ENCODE data around the gene SYNGR2.

Gene SYNGR2

DNA sequence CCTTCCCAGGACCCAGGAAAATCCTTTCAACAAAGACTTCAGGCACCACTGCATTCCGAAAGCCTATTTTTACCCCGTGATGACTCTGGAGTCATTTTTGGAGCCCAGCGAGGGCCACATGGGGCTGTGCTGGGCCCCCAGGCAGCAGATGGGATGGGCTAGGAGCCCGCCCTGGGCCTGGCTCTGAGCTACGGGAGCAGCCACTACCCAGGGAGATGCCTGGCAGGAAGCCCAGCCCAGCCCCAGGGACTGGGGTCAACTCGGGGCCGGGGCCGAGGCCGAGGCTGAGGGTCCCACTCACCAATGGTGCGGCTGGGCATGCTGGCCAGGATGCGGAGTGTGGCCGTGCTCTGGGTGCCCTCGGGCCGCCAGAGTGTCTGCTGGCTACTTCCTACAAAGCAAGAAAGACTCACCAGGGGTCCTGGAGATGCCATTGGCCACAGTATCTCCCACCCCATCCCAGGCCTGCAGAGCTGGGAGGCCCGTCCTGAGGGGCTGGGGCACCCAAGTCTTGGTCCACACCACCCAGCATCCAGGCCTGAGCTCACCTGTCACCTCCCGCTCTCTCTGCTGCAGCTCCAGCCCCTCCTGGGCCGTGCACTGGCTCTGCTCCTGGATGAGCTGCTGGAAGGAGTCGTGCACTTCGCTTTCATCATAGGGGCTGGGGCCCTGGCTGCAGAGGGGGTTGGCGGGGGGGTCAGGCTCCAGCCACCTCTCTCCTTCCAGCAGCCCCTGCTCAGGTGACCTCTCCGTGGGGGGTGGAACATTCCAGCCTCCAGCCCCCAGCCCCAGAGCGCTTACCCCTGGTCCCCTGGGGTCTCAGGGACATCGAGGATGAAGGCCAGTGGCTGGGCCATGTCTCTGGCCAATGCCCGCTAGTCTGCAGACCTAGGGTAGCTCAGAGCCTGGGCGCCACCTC, 42.1 kb upstream of the SYNGR2 start:
- TF ChIP-seq GATA1 (IDR thresholded peaks at IDR 0.05; ENCODE audit: low read depth, low read length) (no peak), POLR2A (IDR thresholded peaks at IDR 0.05; ENCODE audit: low read length) (no peak)
- no peak for DNase-seq

DNA sequence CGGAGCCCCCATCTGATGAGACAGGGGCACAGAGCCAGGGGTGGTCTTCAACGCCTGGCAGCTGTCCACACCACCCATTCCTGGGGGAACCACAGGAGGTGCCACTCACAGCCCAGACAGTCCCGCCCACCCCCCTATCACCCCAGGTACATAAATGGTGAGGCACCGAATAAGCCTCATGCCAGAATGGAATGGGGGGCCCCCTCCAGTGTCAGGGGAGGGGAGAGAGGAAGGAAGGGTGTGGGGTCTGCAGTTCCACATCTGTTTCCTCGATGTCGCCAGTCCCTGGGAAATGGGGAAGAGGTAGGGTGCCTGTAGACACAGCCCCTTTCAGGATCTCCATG, 41.5 kb upstream of the SYNGR2 start:
- DNase-seq: no peak
- TF ChIP-seq POLR2A (IDR thresholded peaks at IDR 0.05; ENCODE audit: low read length): no peak
- no peak for TF ChIP-seq GATA1 (IDR thresholded peaks at IDR 0.05; ENCODE audit: low read depth, low read length)

DNA sequence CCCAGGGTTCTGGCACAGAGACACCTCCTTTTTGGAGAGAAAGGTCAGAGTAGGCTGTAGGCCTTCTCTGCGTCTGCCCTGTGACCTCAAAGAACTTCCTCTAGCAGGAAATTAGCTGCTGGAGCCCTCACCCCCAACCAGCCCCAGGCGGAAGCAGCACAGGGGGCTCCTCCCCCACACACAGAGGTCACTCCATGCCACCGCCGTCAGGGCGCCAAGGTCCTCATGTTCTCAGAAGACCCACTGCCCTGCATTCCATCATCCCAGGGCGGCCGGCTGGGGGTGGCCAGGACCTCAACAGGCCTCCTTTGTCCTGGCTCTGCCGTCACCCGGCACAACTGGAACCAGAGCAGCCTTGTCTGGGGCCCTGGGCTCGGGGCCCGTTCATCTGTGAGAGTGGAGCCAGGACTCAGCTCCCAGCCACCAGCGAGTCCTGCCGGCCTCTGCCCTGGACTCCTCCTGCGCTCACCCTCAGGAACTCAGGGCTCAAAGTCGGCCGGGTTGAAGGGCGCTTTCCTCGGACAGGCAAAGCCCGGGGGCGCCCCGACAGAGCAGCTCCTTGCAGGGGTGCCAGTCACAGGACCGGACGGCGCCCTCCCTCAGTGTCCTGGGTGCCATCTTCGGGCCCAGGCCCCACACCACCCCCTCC, 41.0 kb upstream of the SYNGR2 start:
- no peak for TF ChIP-seq GATA1 (IDR thresholded peaks at IDR 0.05; ENCODE audit: low read depth, low read length)
- peak; percentile 40 for TF ChIP-seq POLR2A (IDR thresholded peaks at IDR 0.05; ENCODE audit: low read length)
- peak; percentile 60 to 66 for DNase-seq

DNA sequence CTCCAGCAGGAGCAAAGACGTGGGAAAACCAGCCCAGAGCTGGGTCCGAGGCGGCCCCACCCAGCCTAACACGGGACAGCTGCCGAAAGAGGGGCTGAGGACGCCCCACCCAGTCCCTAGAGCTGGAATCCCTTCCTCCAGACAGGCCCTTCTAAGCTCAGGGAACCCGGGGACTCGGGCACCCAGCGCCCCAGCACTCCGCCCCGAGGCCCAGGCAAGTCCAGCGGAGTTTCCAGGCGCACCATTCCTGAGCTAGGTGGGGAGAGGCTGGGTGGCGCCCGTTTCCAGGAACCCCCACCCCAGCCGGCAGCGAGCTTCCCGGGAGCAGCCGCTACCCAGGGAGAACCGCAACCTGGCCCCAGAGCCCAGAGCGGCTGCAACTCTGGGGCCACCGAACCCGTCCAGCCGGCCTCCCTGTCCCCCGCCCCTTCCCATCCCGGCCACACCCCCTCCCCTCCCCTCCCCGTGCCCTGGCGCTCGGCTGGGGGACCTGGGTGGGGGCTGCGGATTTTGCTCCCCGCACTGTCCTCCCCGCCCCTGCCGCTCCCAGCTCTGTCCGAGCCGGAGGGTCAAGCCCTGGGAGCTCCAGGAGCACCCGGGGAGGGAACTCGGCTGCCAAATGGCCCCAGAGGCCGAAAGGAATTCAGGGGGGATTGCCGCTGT, 40.4 kb upstream of the SYNGR2 start:
- TF ChIP-seq POLR2A (IDR thresholded peaks at IDR 0.05; ENCODE audit: low read length): peak; percentile 5
- TF ChIP-seq GATA1 (IDR thresholded peaks at IDR 0.05; ENCODE audit: low read depth, low read length): no peak
- peak; percentile 61 to 70 for DNase-seq

DNA sequence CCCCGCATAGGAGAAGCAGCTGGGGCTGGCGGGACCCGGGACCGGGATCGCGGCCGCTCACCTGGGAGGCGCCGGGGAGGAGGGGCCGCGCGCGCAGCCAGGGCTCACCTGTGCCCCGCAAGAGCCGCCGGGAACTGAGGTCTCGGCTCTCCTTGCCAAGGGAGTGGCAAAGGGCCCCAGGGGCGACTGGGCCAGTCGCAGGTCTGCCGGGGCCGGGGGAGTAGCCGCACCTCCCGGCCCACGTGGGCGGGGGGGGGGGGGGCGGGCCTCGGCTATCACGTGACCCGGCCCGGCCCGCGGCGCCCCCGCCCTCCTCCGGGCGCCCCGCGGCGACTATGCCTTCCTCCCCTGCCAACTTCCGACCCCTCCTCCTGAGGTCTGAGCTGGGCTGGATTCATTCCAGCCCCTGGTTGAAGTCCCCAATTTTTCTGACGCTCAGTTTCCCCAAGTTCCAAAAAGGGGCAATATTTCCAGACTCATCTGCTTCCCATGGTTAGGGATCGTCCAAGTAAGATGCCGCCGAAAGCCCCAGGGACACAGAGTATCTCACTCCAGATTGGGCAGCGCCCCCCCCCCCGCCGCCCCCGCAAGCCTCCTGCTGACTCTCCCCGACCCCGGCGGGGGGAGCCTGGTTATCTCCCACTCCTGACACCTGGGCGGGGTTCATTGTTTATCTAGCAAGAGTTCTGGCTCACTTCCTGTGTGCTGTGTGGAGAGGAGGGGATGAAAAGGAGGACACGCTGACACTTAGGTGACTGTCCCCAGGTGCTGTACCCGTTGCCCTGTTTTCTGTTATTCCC, 39.6 kb upstream of the SYNGR2 start, which contains the start of gene TMC6:
TSS of gene TMC6 (minus strand) at position 205 of the 800 bp plus-strand sequence. CDS start 1,923 bp downstream, outside the sequence.
- DNase-seq: peak; percentile 89 to 96

DNA sequence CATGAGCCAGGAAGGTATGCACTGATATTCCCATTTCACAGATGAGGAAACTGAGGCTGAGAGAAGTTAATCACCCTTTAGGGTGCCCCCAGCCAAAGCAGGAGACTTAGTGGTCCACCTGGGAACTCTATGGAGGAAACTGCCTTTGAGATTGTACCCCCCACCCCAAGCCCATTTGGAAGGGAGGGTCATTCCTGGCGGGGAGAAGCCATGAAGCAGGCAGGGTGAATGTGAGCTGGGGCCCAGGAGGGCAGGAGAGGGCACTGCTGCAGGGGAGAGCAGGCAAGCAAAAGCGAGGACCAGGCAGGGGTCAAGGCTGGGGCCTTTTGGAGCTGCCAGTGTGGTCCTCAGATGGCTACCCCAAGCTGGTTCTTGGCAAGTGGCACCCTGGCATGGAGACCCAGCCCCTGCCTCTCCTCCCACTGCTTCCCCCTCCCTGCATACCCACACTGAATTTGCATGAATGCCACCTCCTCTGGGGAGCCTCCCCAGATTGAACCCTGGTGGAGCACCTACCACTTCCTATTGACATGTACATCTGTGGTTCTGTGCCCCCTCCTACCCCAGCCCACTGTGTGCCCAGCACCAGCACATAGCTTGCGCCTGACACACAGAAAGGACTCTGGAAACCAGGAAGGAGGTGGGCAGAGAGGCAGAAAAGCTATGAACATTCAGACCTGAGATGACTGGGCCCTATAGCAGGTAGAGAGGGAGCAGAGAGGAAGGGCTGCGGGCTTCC, 38.9 kb upstream of the SYNGR2 start:
- peak; percentile 59 to 64 for DNase-seq

More for the DNA sequence above, 39.6 kb upstream of the SYNGR2 start, which contains the start of gene TMC6:
- TF ChIP-seq GATA1 (IDR thresholded peaks at IDR 0.05; ENCODE audit: low read depth, low read length) (no peak), POLR2A (IDR thresholded peaks at IDR 0.05; ENCODE audit: low read length) (peak; percentile 33)

DNA sequence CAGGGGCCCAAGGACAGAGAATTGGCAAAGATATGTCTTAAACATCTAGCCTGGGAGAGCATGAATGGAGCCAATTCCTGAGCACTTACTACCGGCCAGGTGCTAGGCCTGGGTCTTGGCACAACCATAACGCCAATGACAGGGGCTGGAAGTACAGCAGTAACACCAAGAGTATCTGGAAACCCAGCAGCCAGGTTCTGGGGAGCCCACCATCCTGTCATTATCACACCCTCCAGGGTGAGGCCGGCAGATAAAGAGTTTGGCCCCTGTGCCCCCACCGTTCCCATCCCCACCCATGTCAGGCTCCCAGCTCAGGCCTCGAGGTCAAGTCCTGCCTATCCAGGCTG, 38.3 kb upstream of the SYNGR2 start:
- TF ChIP-seq POLR2A (IDR thresholded peaks at IDR 0.05; ENCODE audit: low read length): no peak
- no peak for TF ChIP-seq GATA1 (IDR thresholded peaks at IDR 0.05; ENCODE audit: low read depth, low read length)
- peak; percentile 84 to 94 for DNase-seq

More for the DNA sequence above, 38.9 kb upstream of the SYNGR2 start:
- TF ChIP-seq GATA1 (IDR thresholded peaks at IDR 0.05; ENCODE audit: low read depth, low read length): no peak
- TF ChIP-seq POLR2A (IDR thresholded peaks at IDR 0.05; ENCODE audit: low read length): no peak

DNA sequence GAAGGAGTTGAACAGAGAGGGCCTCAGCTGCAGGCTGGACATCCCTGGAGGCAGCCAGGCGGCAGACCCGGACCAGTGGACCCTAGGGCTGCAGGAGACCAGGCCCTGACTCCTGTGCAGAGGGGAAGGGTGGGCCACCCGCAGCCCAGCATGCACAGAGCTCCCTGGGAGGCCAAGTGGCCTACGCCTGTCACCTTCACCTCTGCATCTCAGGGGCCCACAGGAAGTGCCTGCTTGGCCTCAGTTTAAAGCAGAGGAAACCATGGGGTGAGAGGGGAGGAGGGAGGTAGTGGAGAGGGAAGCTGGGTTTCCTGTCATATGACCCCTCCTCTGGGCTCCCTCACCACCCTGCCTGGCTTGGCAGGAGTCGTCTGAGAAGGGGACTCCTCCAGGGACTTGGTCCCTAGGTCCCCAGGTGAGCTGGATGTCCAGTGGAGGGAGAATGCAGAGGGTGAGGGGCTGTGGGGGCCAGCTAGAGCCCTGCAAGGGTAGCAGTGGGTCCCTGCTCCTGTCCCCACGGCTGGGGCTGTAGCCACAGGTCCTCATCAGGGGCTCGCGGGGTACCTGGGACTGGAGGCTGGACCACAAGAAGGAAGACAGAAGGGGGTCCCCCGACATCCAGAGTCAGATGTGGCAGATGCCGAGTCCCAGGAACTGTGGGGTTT, 37.8 kb upstream of the SYNGR2 start, which contains the start of gene TMC8:
TSS of gene TMC8 (plus strand) at position 335 of the 665 bp plus-strand sequence. CDS start 818 bp downstream, outside the sequence.
- TF ChIP-seq GATA1 (IDR thresholded peaks at IDR 0.05; ENCODE audit: low read depth, low read length): no peak
- peak; percentile 54 for TF ChIP-seq POLR2A (IDR thresholded peaks at IDR 0.05; ENCODE audit: low read length)
- no peak for DNase-seq

DNA sequence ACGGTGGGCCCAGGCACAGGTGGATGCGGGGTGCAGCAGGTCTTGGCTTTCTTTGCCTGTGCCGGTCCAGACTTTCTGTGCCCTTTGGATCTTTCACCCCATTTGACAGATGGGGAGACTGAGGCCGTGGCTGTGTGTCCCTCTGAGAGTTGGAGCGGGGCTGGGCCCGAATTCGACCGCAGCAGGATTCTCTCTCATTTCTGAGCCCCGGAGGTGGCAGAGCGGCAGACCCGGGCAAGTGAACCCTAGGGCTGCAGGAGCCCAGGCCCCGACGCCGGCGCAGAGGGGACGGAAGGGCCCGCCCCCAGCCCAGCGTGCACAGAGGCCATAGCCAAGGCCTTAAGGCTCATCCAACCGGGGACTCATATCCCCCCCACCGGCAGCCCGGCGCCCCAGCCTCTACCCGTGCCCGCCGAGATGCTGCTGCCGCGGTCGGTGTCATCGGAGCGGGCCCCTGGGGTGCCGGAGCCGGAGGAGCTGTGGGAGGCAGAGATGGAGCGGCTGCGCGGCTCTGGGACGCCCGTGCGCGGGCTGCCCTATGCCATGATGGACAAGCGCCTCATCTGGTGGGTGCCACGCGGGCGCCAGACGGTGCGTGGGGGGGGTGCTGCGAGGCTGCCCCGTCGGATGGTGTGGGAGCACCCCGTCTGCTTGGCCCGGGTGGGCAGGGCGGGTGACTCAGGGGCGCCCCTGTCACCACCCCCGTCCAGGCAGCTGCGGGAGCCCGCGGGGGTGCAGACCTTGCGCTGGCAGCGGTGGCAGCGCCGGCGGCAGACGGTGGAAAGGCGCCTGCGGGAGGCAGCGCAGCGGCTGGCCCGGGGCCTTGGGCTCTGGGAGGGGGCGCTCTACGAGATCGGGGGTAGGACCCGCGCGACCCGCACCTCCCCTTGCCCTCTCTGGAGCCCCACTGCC, 37.0 kb upstream of the SYNGR2 start:
- TF ChIP-seq POLR2A (IDR thresholded peaks at IDR 0.05; ENCODE audit: low read length) (no peak), GATA1 (IDR thresholded peaks at IDR 0.05; ENCODE audit: low read depth, low read length) (no peak)
- DNase-seq: peak; percentile 53 to 74

DNA sequence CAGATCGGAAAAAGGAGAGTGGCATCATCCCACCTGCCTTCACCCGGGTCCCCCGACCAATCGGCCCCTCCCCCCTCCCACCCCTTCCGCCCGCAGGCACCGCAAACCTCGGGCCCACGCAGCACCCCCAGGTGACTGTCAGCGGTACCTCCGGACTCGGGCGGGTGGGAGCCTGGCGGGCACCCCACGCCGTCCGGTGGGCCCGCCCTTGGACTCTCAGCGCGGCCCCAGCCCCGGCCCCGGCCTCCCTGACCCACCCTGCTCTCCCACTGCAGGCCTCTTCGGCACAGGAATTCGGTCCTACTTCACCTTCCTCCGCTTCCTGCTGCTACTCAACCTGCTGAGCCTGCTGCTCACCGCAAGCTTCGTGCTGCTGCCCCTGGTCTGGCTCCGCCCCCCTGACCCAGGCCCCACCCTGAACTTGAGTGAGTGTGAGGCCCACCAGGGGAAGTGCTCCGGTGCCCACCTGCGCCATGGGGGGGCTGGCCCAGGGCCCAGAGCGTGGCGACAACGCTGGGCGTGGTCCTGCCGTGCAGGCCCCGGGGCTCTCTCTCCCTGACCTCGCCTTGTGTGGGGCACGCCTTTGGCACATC, 36.2 kb upstream of the SYNGR2 start:
- TF ChIP-seq GATA1 (IDR thresholded peaks at IDR 0.05; ENCODE audit: low read depth, low read length): no peak
- no peak for TF ChIP-seq POLR2A (IDR thresholded peaks at IDR 0.05; ENCODE audit: low read length)
- DNase-seq: peak; percentile 65 to 69

DNA sequence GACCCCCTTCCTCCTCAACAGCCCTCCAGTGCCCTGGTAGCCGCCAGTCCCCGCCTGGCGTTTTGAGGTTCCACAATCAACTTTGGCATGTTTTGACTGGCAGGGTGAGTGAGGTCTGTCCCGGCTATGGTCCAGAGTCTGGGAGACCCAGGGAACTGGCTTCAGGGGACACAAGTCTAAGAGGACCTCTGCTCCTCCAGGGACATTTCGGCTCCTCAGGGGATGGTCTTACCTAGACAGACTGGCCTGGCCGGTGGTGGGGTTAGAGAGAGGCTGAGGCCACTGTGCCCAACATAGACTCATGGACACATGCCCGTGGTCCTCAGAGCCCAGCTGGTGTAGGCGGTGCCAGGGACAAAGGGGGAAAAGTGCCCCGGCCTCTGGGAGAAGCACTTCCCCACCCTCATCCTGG, 35.6 kb upstream of the SYNGR2 start:
- no peak for TF ChIP-seq POLR2A (IDR thresholded peaks at IDR 0.05; ENCODE audit: low read length)
- TF ChIP-seq GATA1 (IDR thresholded peaks at IDR 0.05; ENCODE audit: low read depth, low read length): no peak
- DNase-seq: no peak
